Epithelial cell of esophagus (primary cell): Measurements from ENCODE around the gene TSFM.
"Not testable (repeated sequence)": the region's sequence is repeated elsewhere in the genome, so short reads cannot be mapped to it uniquely, and the experiment has no call there.

Source experiments
- DNase-seq: peaks from one replicate; pipeline ENCODE4 v3.0.0; 2010; ENCODE audit warnings: low read depth
- H3K4me3 ChIP-seq: 2 replicates; pipeline ENCODE4 v1.5.1; 2011; ENCODE audit warnings: mild to moderate bottlenecking, low read length, control low read depth
- CTCF ChIP-seq: IDR thresholded peaks from 2 replicates; pipeline ENCODE4 v1.5.1; 2011; ENCODE audit warnings: low read depth, mild to moderate bottlenecking, low read length, control low read depth, inconsistent platforms; ENCODE audit not compliant: insufficient read depth; ENCODE audit errors: missing control alignments

The TSFM gene

GRCh38 chr12:57816001-57816854, 33.6 kb downstream of the TSFM start:
- no peak for DNase-seq
- TF ChIP-seq CTCF: no peak
- H3K4me3 ChIP-seq: no peak overlapping the region

- no peak for DNase-seq
- TF ChIP-seq CTCF: no peak
- H3K4me3 ChIP-seq: no peak overlapping the region
Measured at GRCh38 chr12:57816855-57817151, 34.2 kb downstream of the TSFM start.

GRCh38 chr12:57817261-57817989, 34.8 kb downstream of the TSFM start:
- no peak for DNase-seq
- no peak overlapping the region for H3K4me3 ChIP-seq
- TF ChIP-seq CTCF: no peak

GRCh38 chr12:57817990-57818331, 35.4 kb downstream of the TSFM start:
- not testable (repeated sequence) for H3K4me3 ChIP-seq, DNase-seq

- H3K4me3 ChIP-seq: not testable (repeated sequence)
Measured at GRCh38 chr12:57820119-57820518, 37.5 kb downstream of the TSFM start.

GRCh38 chr12:57821015-57821414, 38.4 kb downstream of the TSFM start:
- not testable (repeated sequence) for DNase-seq, H3K4me3 ChIP-seq

More at GRCh38 chr12:57820119-57820518, 37.5 kb downstream of the TSFM start:
- DNase-seq: not testable (repeated sequence)

GRCh38 chr12:57821474-57822214, 39.1 kb downstream of the TSFM start:
- H3K4me3 ChIP-seq: no peak overlapping the region
- DNase-seq: no peak
- TF ChIP-seq CTCF: no peak

- no peak for DNase-seq
- TF ChIP-seq CTCF: no peak
- no peak overlapping the region for H3K4me3 ChIP-seq
Measured at GRCh38 chr12:57822392-57823130, 40.0 kb downstream of the TSFM start.
